GM12892 (cell line): ENCODE data around the gene ANP32D.
"Not testable (repeated sequence)": the region's sequence is repeated elsewhere in the genome, so short reads cannot be mapped to it uniquely, and the experiment has no call there.

Source experiments
- DNase-seq: peaks from one replicate; pipeline ENCODE4 v3.0.0; 2011; ENCODE audit not compliant: insufficient read length
- FAIRE-seq: peaks from 2 replicates; lab custom pipeline; 2011; peaks lifted over from hg19 to GRCh38; lab: Jason Lieb, UNC
- POLR2A ChIP-seq: IDR thresholded peaks from 2 replicates; pipeline ENCODE4 v1.6.1; 2011; ENCODE audit warnings: low read depth, low read length, control low read depth
- POLR2AphosphoS5 ChIP-seq: IDR thresholded peaks from 2 replicates; pipeline ENCODE4 v1.6.1; 2011; ENCODE audit warnings: low read depth, low read length, control low read depth
- TAF1 ChIP-seq: IDR thresholded peaks from 2 replicates; pipeline ENCODE4 v1.6.1; 2011; ENCODE audit warnings: low read depth, mild to moderate bottlenecking, control low read depth, low read length, borderline replicate concordance

The ANP32D gene

GRCh38 chr12:48473061-48473460, 702 bp downstream of the ANP32D start:
- FAIRE-seq (no peak), DNase-seq (no peak)
- TF ChIP-seq TAF1 (no peak), POLR2A (no peak), POLR2AphosphoS5 (no peak)

GRCh38 chr12:48474497-48474896, 2.1 kb downstream of the ANP32D start:
- not testable (repeated sequence) for FAIRE-seq, DNase-seq

- TF ChIP-seq POLR2AphosphoS5 = no peak
- TF ChIP-seq TAF1 = no peak
- TF ChIP-seq POLR2A = no peak
- DNase-seq = no peak
- FAIRE-seq = no peak
These were observed 9.8 kb downstream of the ANP32D start, which contains the start of gene C12orf54 for GRCh38 chr12:48482198-48482597. TSS of gene C12orf54 (plus strand) at chr12:48482498. CDS start at chr12:48483297, 799 bp downstream.

DNA sequence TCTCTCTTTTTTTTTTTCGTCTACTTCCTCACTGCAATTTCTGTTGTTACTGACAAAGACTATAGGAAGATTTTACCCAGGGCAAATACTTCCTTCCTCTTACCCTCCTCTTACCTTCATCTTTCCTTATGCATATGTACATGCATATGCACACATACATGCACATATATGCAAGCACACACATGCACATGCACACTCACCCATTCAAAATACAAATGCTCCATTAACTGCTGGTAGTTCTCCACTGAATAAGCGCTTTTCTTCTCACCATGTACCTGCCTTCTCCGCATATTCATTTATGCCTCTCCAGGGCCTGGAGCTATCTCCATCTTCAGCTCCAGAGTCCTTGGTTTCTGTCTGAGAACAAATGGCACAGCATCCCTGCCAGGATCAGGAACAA, 10.6 kb downstream of the ANP32D start:
- FAIRE-seq (no peak), DNase-seq (no peak)
- TF ChIP-seq POLR2A = no peak
- TF ChIP-seq TAF1 = no peak
- TF ChIP-seq POLR2AphosphoS5 = no peak

GRCh38 chr12:48486261-48486660, 13.9 kb downstream of the ANP32D start:
- TF ChIP-seq TAF1 (no peak), POLR2AphosphoS5 (no peak), POLR2A (no peak)
- DNase-seq (no peak), FAIRE-seq (no peak)

DNA sequence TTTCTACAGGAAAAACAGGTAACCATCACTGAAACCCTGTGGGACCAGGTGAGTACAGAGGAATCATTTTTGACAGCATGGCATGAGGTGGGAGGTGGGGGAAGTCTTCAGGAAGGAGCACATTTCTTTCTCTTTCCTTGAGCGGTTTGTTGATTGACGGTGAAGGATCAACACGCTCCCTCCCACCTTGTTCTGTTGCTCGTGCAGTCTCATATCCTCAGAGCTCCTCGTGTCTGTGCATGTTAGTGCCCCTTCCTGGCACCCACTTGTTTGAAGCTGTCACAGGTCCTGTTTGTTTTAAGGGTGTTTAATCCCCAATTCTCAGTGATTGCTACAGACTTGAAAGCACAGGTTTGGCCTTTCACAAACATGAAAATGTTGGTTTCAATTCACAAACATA, 14.3 kb downstream of the ANP32D start:
- no peak for DNase-seq
- FAIRE-seq = no peak
- no peak for TF ChIP-seq POLR2AphosphoS5
- no peak for TF ChIP-seq TAF1
- no peak for TF ChIP-seq POLR2A

DNA sequence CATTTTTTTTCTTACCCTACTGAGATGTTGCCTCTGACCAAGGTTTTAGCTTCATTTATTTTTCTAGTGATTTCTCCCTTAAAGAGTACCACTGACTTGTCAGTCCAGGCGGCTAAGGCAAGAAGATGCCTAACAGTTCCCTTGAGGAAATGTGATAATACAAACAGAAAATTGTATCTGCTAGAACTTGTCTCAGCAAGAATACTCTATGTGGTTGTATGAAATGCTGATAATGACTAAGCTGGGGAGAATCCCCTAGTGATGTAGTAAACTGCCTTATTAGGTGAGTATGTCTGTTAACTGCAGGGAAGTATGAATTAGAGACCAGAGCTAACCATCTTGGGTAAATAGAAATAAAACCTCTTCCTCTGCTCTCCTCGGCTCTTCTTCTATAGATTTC, 16.7 kb downstream of the ANP32D start:
- no peak for FAIRE-seq
- no peak for TF ChIP-seq TAF1
- no peak for TF ChIP-seq POLR2AphosphoS5
- TF ChIP-seq POLR2A = no peak
- no peak for DNase-seq

DNA sequence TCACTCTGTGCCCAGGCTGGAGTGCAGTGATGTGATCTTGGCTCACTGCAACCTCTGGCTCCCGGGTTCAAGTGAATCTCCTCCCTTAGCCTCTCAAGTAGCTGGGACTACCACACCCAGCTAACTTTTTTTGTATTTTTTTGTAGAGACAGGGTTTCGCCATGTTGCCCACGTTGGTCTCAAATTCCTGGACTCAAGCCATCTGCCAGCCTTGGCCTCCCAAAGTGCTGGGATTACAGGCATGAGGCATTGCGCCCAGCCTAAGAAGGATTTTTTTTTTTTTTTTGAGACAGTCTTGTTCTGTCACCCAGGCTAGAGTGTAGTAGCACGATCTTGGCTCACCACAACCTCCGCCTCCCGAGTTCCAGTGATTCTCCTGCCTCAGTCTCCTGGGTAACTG, 17.1 kb downstream of the ANP32D start:
- DNase-seq = not testable (repeated sequence)

GRCh38 chr12:48500281-48500680, 27.9 kb downstream of the ANP32D start:
- not testable (repeated sequence) for DNase-seq, FAIRE-seq

More for the DNA sequence above, 17.1 kb downstream of the ANP32D start:
- FAIRE-seq = not testable (repeated sequence)

GRCh38 chr12:48506836-48507235, 34.5 kb downstream of the ANP32D start:
- DNase-seq, FAIRE-seq: not testable (repeated sequence)

DNA sequence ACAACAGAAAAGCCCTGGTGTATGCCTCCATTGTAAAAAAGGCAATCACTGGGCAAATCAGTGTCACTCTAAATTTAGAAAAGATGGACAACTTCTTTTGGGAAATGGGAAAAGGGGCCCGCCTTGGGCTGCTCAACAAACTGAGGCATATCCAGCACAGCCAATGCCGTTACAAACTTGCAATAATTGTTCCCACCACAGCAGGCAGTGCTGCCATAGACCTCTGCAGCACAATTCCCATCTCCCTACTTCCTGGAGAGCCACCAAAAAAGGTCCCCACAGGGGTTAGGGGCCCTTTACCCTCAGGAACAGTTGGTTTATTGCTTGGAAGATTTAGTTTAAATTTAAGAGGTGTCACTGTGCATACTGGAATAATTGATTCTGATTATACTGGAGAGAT, 36.6 kb downstream of the ANP32D start:
- DNase-seq = no peak
- FAIRE-seq = no peak
- TF ChIP-seq POLR2AphosphoS5 (no peak), TAF1 (no peak), POLR2A (no peak)

DNA sequence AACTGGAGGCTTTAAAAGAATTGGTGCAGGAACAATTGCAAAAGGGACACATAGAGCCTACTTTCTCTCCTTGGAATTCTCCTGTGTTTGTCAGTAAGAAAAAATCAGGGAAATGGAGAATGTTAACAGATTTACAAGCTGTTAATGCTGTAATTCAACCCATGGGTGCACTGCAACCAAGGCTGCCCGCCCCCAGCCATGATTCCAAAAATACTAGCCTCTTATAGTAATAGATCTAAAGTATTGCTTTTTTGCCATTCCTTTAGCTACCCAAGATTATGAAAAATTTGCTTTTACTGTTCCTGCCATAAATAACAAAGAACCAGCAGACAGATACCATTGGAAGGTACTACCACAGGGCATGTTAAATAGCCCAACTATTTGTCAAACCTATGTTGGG, 37.8 kb downstream of the ANP32D start:
- no peak for DNase-seq
- no peak for FAIRE-seq
- TF ChIP-seq TAF1 (no peak), POLR2AphosphoS5 (no peak), POLR2A (no peak)

- DNase-seq (no peak), FAIRE-seq (peak; percentile 81)
- TF ChIP-seq TAF1 = no peak
- no peak for TF ChIP-seq POLR2A
- TF ChIP-seq POLR2AphosphoS5 = no peak
These were observed 40.5 kb downstream of the ANP32D start for GRCh38 chr12:48512855-48513254.
